IMR-90 (cell line): Measurements from ENCODE around the gene PPDPF.

Experiments used
- CEBPB ChIP-seq: IDR thresholded peaks from 2 replicates; pipeline ENCODE4 v1.6.1; 2012; ENCODE audit warnings: low read depth, low read length, improper control_type of control experiment
- MAFK ChIP-seq: IDR thresholded peaks from 2 replicates; pipeline ENCODE4 v1.6.1; 2012; ENCODE audit warnings: low read depth, low read length, improper control_type of control experiment
- MAZ ChIP-seq: IDR thresholded peaks from 2 replicates; pipeline ENCODE4 v1.6.1; 2012; ENCODE audit warnings: low read depth, mild to moderate bottlenecking, low read length, improper control_type of control experiment, moderate library complexity, borderline replicate concordance
- POLR2A ChIP-seq: IDR thresholded peaks from 2 replicates; pipeline ENCODE4 v1.6.1; 2012; ENCODE audit warnings: mild to moderate bottlenecking, low read depth, low read length
- RAD21 ChIP-seq: IDR thresholded peaks from 2 replicates; pipeline ENCODE4 v1.6.1; 2012; ENCODE audit warnings: low read length, improper control_type of control experiment
- RFX5 ChIP-seq: IDR thresholded peaks from 2 replicates; pipeline ENCODE4 v1.8.0; 2012; ENCODE audit warnings: low read depth, mild to moderate bottlenecking, low read length, moderate library complexity
- TF ChIP-seq, protein P1 (sequence below): conservative IDR thresholded peaks from 2 replicates; pipeline ENCODE4 v1.5.1; 2012; ENCODE audit warnings: mild to moderate bottlenecking, low read depth, low read length, improper control_type of control experiment

DNA sequence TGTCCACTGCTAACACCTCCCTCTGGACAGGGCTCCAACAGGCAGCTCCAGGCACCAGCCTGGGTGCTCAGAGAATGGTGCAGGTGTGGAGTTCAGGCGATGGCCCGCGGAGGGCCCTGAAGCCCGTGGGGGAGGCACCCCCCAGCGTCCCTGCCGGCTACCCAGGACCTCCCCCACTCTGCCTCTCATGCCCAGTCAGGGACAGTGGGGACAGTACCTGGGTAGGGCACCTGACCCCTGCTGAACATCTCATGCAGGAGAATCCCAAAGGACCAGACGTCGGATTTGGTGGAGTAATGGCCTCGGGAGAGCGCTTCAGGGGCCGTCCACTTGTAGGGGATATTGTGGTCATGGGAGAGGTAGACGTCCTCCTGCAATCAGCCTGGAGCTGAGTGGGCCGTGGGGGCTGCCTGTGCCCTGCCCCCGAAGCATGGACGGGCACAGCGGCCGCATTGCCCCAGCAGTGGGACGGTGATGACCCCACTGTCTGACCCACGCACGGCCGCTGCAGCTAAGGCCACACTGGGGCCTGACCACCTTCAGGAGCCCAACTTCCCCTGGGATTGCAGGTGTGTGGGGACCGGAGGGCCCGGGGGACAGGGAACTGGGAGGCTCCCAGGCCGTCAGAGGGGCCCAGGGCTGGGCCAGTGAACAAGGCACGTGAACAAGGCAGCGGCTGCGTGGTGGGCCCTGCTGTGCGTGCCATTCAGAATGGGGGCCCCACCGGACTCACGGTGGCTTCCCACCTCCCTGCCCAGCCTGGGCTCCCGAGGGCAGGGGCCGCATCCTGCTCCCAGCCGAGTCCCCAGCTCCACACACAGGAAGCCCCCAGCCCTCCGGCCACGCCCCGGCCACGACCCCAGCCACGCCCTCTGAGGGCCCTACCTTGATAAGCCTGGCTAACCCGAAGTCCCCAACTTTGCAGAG, 9.6 kb downstream of the PPDPF start:
- TF ChIP-seq, protein P1, sequence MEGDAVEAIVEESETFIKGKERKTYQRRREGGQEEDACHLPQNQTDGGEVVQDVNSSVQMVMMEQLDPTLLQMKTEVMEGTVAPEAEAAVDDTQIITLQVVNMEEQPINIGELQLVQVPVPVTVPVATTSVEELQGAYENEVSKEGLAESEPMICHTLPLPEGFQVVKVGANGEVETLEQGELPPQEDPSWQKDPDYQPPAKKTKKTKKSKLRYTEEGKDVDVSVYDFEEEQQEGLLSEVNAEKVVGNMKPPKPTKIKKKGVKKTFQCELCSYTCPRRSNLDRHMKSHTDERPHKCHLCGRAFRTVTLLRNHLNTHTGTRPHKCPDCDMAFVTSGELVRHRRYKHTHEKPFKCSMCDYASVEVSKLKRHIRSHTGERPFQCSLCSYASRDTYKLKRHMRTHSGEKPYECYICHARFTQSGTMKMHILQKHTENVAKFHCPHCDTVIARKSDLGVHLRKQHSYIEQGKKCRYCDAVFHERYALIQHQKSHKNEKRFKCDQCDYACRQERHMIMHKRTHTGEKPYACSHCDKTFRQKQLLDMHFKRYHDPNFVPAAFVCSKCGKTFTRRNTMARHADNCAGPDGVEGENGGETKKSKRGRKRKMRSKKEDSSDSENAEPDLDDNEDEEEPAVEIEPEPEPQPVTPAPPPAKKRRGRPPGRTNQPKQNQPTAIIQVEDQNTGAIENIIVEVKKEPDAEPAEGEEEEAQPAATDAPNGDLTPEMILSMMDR: no peak
- TF ChIP-seq POLR2A (no peak; the same call in 1 of the 2 replicates), RAD21 (no peak), CEBPB (no peak), MAZ (no peak), MAFK (no peak), RFX5 (no peak)
